Osteoblast (primary cell): ENCODE measurements around the gene MYCN. TPM values are rescaled to one million over a fixed set of nuclear protein-coding genes. Genes with fewer than 3 reads are reported as not detected.

Experiments used
- DNase-seq: peaks from one replicate; pipeline ENCODE4 v3.0.0; 2011; ENCODE audit warnings: low spot score, mixed read lengths; ENCODE audit not compliant: insufficient read length; ENCODE audit errors: missing footprints
- H2AFZ ChIP-seq: 2 replicates; pipeline ENCODE4 v1.6.0; 2011; ENCODE audit warnings: mild to moderate bottlenecking, low read length
- H3K27ac ChIP-seq: 2 replicates; pipeline ENCODE4 v1.5.1; 2011; ENCODE audit warnings: mild to moderate bottlenecking, low read depth, low read length, moderate library complexity
- H3K27me3 ChIP-seq: 2 replicates; pipeline ENCODE4 v1.6.0; 2012; ENCODE audit warnings: mild to moderate bottlenecking, control low read depth, inconsistent platforms, low read length, moderate library complexity; ENCODE audit not compliant: insufficient read depth
- H3K36me3 ChIP-seq: 2 replicates; pipeline ENCODE4 v1.5.1; 2011; ENCODE audit warnings: mild to moderate bottlenecking, low read length, control low read depth, moderate library complexity; ENCODE audit not compliant: insufficient read depth
- H3K4me1 ChIP-seq: 2 replicates; pipeline ENCODE4 v1.5.1; 2011; ENCODE audit warnings: mild to moderate bottlenecking, low read length, control low read depth, moderate library complexity; ENCODE audit not compliant: insufficient read depth
- H3K4me2 ChIP-seq: 2 replicates; pipeline ENCODE4 v1.6.0; 2011; ENCODE audit warnings: mild to moderate bottlenecking, low read length; ENCODE audit not compliant: insufficient read depth
- H3K4me3 ChIP-seq: fragments of 200-600 bp; sonication (generic); 3 replicates; pipeline ENCODE4 v1.5.1; 2012; ENCODE audit warnings: mild to moderate bottlenecking, low read length, inconsistent platforms; ENCODE audit not compliant: insufficient read depth
- H3K79me2 ChIP-seq: 2 replicates; pipeline ENCODE4 v1.6.0; 2012; ENCODE audit warnings: mild to moderate bottlenecking, low read length, control low read depth, inconsistent platforms; ENCODE audit not compliant: insufficient read depth
- H3K9me3 ChIP-seq: 2 replicates; pipeline ENCODE4 v1.5.1; 2011; ENCODE audit warnings: low read depth, low read length, control low read depth
- H4K20me1 ChIP-seq: 2 replicates; pipeline ENCODE4 v1.6.0; 2012; ENCODE audit warnings: mild to moderate bottlenecking, low read length, control low read depth; ENCODE audit not compliant: insufficient read depth
- CTCF ChIP-seq: IDR thresholded peaks from 2 replicates; pipeline ENCODE4 v1.5.1; 2011; ENCODE audit warnings: mild to moderate bottlenecking, low read depth, low read length, moderate library complexity; ENCODE audit errors: extremely low read depth
- total RNA-seq: library from RNA; depleted of rRNA; stranded (reverse); fragments of >200 nt; gene quantifications from 2 replicates; pipeline ENCODE4 v1.2.3, GENCODE V29; 2012

The MYCN gene
- total RNA-seq, 1 donor, result not detected

GRCh38 chr2:15937882-15938802 is 2.2 kb upstream of the MYCN start:
- Histone ChIP-seq H3K36me3 (no peaks in the 10 kb centered on the region), H3K9me3 (no peaks in the 10 kb centered on the region), H2AFZ (no peak overlapping the region), H3K79me2 (no peaks in the 10 kb centered on the region), H3K27me3 (peaks cover 36% of the 10 kb centered on the region), H3K4me1 (no peaks in the 10 kb centered on the region), H4K20me1 (no peaks in the 10 kb centered on the region), H3K27ac (no peak overlapping the region), H3K4me2 (no peak overlapping the region), H3K4me3 (no peak overlapping the region)
- DNase-seq, result no peak
- TF ChIP-seq CTCF, result no peak

GRCh38 chr2:15938803-15939555 is 1.4 kb upstream of the MYCN start:
- Histone ChIP-seq H3K4me3 (no peak overlapping the region), H3K27ac (no peak overlapping the region), H3K27me3 (peaks cover 43% of the 10 kb centered on the region), H3K36me3 (no peaks in the 10 kb centered on the region), H4K20me1 (no peaks in the 10 kb centered on the region), H3K79me2 (no peaks in the 10 kb centered on the region), H3K9me3 (no peaks in the 10 kb centered on the region), H2AFZ (no peak overlapping the region), H3K4me1 (no peaks in the 10 kb centered on the region), H3K4me2 (peak overlapping the region; percentile 57)
- TF ChIP-seq CTCF, result no peak
- DNase-seq, result peak; percentile 77

GRCh38 chr2:15939556-15939853 is 845 bp upstream of the MYCN start:
- peak; percentile 38 for TF ChIP-seq CTCF
- H3K27ac ChIP-seq, result no peak overlapping the region
- H3K4me1 ChIP-seq, result no peaks in the 10 kb centered on the region
- H3K9me3 ChIP-seq, result no peaks in the 10 kb centered on the region
- peaks cover 43% of the 10 kb centered on the region for H3K27me3 ChIP-seq
- no peaks in the 10 kb centered on the region for H4K20me1 ChIP-seq
- no peaks in the 10 kb centered on the region for H3K79me2 ChIP-seq
- no peak overlapping the region for H2AFZ ChIP-seq
- DNase-seq, result peak; percentile 93
- H3K4me3 ChIP-seq, result no peak overlapping the region
- H3K36me3 ChIP-seq, result no peaks in the 10 kb centered on the region
- peak overlapping the region; percentile 57 for H3K4me2 ChIP-seq
